UCSD-AML1 (cell line): ENCODE results near the gene MPO.

ENCODE experiments used
- DNase-seq: peaks from one replicate; lab custom pipeline; 2025; ENCODE audit not compliant: unreplicated experiment; lab: John Stamatoyannopoulos, UW

Gene MPO

GRCh38 chr17:58280480-58281217 lies at the start of gene MPO:
Gene MPO (minus strand): TSS chr17:58280935. CDS start chr17:58280758, 177 bp downstream.
- DNase-seq: no peak

DNA sequence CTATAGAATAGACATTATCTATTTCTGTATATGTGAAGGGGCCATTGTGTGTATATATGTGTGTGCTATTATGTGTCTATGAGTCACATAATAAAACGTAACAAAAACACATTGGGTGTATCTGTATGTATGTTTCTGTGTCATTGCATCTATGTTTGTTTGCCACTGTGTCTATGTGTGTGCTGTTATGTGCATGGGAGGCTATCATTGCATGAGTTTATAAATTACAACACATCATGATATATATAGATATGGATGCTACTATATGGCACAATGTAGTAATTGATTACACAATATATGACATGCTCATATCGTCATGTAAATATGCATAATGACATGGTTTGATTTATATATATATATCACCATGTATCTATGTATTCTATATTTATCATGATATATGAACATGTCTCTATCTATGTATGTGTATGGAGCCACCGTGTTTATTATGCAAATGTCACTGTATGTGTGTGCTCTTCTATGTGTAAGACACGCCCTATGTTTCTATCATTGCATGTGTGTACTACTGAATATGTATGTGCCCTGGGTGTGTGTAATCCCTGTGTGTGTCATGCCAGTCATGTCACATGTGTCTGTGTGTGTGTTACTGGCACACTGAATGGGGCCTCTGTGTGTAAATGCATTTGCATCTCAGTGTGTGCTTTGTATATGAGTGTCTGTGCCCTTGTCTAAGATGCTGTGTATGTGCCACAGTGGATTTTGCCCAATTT lies 49.2 kb upstream of the MPO start:
- DNase-seq: no peak

DNA sequence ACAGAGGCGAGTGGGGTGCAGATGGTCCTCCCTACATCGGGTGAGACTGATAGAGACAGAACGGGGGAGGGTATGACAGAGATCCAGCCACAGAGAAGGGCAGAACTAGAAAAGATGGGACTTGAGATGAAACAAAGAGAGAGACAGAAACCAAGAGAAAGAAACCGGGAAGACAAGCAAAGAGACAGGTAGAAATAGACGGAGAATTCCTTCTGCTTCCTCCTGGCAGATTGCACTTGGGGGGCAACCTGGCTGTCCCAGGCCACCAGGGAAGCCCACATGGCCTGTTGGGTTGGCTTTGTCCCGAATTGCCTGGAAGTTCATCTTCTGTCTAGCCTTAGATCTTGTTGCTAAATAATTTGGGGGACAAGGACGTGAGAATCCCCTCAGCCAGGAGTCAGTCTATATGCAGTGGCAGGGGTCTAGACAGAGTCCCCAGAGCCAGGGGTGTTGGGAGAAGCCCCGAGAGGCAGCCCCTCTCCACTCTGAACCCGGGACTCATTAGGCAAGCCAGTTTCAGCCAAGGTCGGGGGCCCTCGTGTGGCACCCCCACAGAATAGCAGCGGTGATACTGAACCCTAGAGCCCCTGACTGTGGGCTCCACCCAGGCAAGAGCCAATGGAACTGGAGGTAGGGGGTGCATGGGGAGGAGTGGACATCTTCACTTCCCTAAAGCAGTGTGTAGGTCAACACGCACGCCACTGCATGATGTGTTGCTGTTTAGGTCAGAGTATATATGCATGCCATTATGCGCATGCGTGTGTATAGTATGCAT lies 48.5 kb upstream of the MPO start:
- peak; percentile 91 for DNase-seq

GRCh38 chr17:58328195-58329034 lies 47.7 kb upstream of the MPO start, which contains the start of gene TSPOAP1:
Gene TSPOAP1 (minus strand): TSS chr17:58328795. CDS start chr17:58327920, 875 bp downstream.
- peak; percentile 86 for DNase-seq

DNA sequence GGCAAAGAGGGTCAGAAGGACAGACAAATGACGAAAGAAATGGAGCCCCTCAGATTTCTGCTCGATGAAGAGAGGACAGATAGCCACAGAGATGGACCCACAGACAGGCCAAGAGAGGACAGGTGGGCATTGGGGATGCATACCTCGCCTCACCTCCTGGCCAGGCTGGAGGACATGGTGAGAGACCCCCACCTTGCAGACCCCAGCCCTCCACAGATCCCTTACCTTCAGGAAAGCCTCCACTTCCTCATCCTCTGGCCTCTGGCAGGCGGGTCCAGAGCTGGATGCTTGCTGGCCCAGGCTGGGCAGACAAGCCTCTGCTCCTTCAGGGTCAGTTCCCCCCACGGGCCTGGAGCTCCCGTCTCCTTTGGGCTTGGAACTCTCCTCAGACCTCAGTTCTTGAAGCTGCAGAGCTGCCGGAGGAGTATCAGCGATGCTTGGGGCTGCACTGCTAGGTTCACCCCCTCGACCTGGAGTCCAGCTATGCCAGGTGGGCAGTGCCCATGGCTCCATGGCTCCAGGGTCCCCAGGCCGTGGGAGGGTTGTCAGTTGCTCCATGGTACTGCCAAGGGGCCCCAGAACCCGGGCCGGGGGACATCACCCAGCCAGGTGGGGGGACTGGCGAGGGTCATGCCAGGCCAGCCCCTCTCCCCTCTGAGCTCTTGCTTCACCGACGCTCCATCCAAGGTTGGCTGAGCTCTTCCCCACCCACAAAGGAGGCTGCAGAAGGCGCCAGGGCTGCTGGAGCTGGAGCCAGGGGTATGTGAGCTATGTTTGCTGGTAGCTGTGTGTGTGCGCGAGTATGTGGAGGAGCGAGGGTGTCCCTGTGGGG lies 46.8 kb upstream of the MPO start:
- no peak for DNase-seq

GRCh38 chr17:58326609-58327362 lies 46.1 kb upstream of the MPO start:
- no peak for DNase-seq

DNA sequence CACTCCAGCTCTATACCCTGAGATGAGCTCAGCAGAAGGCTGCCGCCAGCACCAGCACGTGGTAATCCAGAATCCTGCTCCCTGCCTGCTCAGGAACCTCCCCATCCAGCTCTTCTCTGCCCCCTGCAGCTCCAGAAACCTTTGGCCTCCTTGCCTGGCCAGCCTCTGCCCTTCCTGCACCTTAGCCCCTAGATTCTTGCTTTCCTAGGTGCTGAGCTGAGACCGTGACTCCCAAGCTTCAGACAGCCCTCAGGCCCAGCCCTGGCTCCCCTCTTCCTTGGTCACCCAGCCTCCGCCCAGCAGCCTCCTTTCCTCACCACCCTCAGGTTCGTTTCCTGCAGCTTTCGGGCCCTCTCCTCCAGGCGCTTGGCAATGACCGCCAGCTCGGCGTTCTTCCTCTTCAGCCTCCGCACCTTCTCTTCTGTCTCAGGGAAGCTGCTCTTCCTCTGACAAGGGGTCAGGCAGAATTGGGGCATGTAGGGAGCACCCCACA lies 45.3 kb upstream of the MPO start:
- DNase-seq: no peak

GRCh38 chr17:58325289-58325726 lies 44.6 kb upstream of the MPO start:
- DNase-seq: no peak

DNA sequence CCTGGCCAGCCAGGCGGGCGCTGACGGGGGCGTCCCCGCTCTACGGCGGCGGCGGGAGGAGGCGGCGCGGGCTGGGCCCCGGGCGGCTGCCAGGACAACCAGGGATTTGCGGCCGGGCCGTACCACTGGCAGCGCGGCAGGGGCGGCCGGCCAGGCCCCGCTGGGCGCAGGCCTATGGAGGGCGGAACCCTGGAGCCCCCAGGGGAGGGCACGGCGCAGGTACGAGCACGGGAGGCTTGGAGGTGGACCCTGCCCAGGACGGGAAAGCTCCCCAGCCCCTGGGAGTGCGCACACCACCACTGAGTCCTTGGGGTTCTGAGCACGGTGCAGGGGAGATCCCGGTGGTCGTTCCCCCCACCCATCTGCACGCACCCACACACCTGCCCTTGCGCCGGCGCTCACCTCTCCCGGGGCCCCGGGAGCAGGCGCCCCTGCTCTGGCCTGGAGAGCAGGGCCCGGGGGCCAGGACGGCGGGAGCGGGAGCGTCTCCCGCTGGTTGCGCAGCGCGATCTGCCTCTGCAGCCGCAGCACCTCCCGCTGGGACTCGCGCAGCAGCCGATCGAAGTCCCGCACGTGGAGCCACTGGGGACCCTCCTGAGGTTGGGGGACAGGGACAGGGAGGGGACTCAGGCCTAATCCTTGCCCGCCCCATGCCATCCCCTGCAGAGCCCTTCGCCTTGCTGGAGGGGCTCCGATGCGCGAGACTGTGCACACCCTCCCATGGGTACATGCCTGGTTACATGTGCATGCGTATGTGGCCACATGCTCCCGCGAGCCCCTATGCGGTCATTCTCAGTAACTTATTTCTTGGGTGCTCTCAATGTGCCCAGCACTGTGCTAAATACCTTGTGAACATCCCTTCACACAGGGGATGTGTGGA lies 43.9 kb upstream of the MPO start:
- DNase-seq: no peak

DNA sequence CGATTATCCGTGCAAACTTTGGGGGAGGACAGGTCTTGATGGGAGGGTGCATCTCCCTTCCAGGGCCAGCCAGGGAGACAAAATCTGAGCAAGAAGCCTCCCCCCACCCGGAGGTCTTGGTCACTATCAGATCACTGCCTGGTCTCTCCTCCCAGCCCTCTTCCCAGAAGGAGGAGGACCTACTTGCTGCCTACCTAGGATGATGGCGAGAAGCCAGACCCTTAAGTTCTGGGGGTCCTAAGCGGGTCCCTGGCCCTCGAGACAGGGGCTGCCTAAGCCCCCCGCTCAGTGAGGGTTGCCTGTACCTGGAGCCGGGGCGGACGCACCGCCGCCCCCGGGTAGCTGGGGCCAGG lies 43.3 kb upstream of the MPO start:
- DNase-seq: no peak

GRCh38 chr17:58323366-58324055 lies 42.8 kb upstream of the MPO start:
- DNase-seq: no peak

DNA sequence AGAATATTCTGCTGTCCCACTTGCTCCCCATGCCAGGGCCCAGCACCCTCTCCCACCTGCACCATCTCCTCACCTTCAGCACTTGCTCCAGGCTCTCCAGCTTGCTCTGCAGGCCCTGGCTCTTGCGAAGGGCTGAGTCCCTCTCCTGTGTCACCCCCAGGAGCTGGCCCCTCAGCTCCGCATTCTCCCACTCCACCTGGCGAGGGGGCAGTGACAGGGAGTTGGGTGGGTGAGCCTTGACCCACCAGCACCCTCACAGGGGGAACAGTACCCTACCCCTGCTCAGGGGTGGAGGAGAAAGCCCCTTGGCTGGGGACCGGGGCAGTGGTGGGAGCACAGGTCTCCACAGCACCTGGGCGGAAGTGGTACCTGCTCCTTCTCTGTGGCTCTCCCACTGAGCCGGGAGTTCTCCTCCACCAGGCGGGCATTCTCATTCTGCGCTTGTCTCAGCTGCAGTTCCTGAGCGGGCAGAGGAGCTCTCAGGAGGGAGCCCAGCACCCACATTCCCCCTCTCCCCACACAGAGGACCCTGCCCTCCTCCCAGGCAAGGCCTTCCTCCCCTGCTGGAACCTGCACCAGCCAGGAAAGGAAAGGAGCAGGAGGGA lies 41.9 kb upstream of the MPO start:
- no peak for DNase-seq

GRCh38 chr17:58321571-58322525 lies 41.1 kb upstream of the MPO start:
- no peak for DNase-seq

DNA sequence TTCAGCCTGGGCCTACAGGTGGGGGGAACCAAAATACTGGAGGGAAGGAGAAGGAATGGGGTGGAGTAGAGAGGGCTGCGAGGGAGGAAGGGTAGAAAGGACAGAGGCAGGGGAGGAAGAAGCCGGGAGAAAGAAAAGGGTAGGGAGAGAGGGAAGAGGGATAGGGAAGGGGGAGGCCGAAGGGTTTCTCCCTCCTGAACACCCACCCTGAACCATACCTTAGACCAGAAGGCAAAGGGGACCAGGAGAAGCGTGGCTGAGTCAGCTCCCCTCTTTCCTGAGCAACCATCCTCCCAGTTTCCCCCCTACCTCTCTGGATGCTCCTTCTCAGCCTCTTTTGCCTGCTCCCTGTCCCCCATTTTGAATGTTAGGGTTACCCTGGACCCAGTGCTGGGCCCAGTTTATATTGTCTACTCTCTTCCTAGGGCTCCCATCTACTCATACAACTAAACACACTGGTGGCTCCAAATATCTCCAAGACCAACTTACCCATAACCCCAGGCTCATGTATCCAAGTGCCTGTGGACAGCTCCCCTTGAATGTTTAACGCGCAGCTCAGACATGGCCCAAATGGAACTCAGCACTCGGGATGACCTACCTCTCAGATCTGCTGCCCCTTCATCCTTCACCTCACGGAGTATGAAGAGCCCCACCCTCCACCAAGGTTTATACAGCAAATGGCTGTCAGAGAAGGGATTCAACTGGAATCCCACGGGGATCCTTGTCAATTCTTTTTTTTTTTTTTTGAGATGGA lies 40.0 kb upstream of the MPO start:
- no peak for DNase-seq

DNA sequence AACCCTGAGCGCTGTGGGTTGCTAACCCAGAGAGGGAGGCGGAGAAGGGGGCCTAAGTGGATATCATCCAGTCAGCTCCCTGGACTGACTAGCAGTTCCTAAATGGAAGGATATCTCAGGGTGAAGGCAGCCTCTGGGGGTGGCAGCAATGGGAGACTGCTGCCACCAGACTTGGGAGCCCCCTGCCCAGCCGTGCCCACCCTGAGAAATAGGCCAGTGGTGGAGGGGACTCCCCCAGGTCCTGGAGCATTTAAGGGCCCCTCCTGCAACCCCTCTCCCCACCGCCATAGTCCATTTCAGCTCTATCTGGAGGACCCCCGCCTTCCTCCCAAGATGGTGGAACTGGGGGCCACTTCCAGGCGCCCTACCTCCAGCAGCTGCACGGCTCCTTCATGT lies 39.4 kb upstream of the MPO start:
- no peak for DNase-seq
